HepG2 (cell line): ENCODE measurements around the gene HSPA1A. TPM values are rescaled to one million over a fixed set of nuclear protein-coding genes. Genes with fewer than 3 reads are reported as not detected.

Experiments used
- IKZF1 ChIP-seq: fragments of 450-650 bp; IDR thresholded peaks from 2 replicates; pipeline ENCODE4 v1.7.1; 2016
- KLF15 ChIP-seq: sonication (generic); formaldehyde crosslinking; IDR thresholded peaks from 2 replicates; pipeline ENCODE4 v1.8.1; 2023; ENCODE audit warnings: borderline replicate concordance, mild to moderate bottlenecking, inconsistent platforms, missing genetic modification reagents, mixed read lengths
- MTA3 ChIP-seq: sonication (generic); formaldehyde crosslinking; IDR thresholded peaks from 2 replicates; pipeline ENCODE4 v1.4.0; 2020; ENCODE audit warnings: missing genetic modification reagents
- NFE2L1 ChIP-seq: sonication (generic); formaldehyde crosslinking; IDR thresholded peaks from 2 replicates; pipeline ENCODE4 v1.4.0; 2020; ENCODE audit warnings: missing genetic modification reagents, mild to moderate bottlenecking, borderline replicate concordance
- REPIN1 ChIP-seq: sonication (generic); formaldehyde crosslinking; IDR thresholded peaks from 2 replicates; pipeline ENCODE4 v1.8.0; 2022; ENCODE audit warnings: missing genetic modification reagents, low read depth, mild to moderate bottlenecking, borderline replicate concordance
- ZC3H13 ChIP-seq: sonication (generic); formaldehyde crosslinking; IDR thresholded peaks from 2 replicates; pipeline ENCODE4 v1.8.1; 2023; ENCODE audit warnings: mild to moderate bottlenecking, missing genetic modification reagents, moderate library complexity
- ZNF547 ChIP-seq: sonication (generic); formaldehyde crosslinking; IDR thresholded peaks from 2 replicates; pipeline ENCODE4 v1.5.1; 2020; ENCODE audit warnings: mild to moderate bottlenecking, missing genetic modification reagents
- ZNF7 ChIP-seq: IDR thresholded peaks from 2 replicates; pipeline ENCODE4 v1.6.1; 2016; ENCODE audit warnings: missing biosample characterization, missing genetic modification reagents
- ZNF703 ChIP-seq: sonication (generic); formaldehyde crosslinking; IDR thresholded peaks from 2 replicates; pipeline ENCODE4 v1.5.1; 2020; ENCODE audit warnings: missing genetic modification reagents, mild to moderate bottlenecking, moderate library complexity, borderline replicate concordance
- polyA plus RNA-seq, 8 experiments: library from polyadenylated mRNA; depleted of rRNA in 3 of 8; stranded (reverse) in 7 of 8; unstranded in 1 of 8; fragments of >200 nt; fragmentation: Illumina TruSeq in 4 of 8; extraction: Trizol in 4 of 8; gene quantifications; 2 replicates each; pipeline versions ENCODE4 v1.2.1 to v1.2.3, GENCODE V29; 2011 to 2016; ENCODE audit warnings: low read depth in 4 of 8, missing spikeins in 1 of 8, mixed read lengths in 1 of 8; ENCODE audit not compliant: insufficient read depth in 1 of 8
- total RNA-seq, 5 experiments: library from RNA; depleted of rRNA; stranded (reverse); fragments of >200 nt; fragmentation: Illumina TruSeq; extraction: Trizol; gene quantifications; 2 replicates each; pipeline ENCODE4 v1.2.3, GENCODE V29; 2016; ENCODE audit warnings: low read depth in 1 of 5
- TF ChIP-seq, protein P1 (sequence below): sonication (generic); formaldehyde crosslinking; IDR thresholded peaks from 2 replicates; pipeline ENCODE4 v1.9.0; 2021; ENCODE audit warnings: missing genetic modification reagents, borderline replicate concordance
- TF ChIP-seq, protein P2 (sequence below): sonication (generic); formaldehyde crosslinking; IDR thresholded peaks from 2 replicates; pipeline ENCODE4 v1.4.0; 2020; ENCODE audit warnings: mild to moderate bottlenecking, low read depth, missing genetic modification reagents
- TF ChIP-seq, protein P3 (sequence below): sonication (generic); formaldehyde crosslinking; IDR thresholded peaks from 2 replicates; pipeline ENCODE4 v1.4.0; 2020; ENCODE audit warnings: mild to moderate bottlenecking, missing genetic modification reagents
- TF ChIP-seq, protein P4 (sequence below): sonication (generic); formaldehyde crosslinking; IDR thresholded peaks from 2 replicates; pipeline ENCODE4 v1.4.0; 2020; ENCODE audit warnings: missing genetic modification reagents, borderline replicate concordance
- TF ChIP-seq, protein P5 (sequence below): sonication (generic); formaldehyde crosslinking; IDR thresholded peaks from 2 replicates; pipeline ENCODE4 v1.8.0; 2022; ENCODE audit warnings: mild to moderate bottlenecking, missing genetic modification reagents, moderate library complexity

The HSPA1A gene
- total and polyA plus RNA-seq, 2 of the 13 experiments (the other 11 are each of a cell fraction or from before 2014, with no cell fraction given) = 44.5 to 85.0 TPM

DNA sequence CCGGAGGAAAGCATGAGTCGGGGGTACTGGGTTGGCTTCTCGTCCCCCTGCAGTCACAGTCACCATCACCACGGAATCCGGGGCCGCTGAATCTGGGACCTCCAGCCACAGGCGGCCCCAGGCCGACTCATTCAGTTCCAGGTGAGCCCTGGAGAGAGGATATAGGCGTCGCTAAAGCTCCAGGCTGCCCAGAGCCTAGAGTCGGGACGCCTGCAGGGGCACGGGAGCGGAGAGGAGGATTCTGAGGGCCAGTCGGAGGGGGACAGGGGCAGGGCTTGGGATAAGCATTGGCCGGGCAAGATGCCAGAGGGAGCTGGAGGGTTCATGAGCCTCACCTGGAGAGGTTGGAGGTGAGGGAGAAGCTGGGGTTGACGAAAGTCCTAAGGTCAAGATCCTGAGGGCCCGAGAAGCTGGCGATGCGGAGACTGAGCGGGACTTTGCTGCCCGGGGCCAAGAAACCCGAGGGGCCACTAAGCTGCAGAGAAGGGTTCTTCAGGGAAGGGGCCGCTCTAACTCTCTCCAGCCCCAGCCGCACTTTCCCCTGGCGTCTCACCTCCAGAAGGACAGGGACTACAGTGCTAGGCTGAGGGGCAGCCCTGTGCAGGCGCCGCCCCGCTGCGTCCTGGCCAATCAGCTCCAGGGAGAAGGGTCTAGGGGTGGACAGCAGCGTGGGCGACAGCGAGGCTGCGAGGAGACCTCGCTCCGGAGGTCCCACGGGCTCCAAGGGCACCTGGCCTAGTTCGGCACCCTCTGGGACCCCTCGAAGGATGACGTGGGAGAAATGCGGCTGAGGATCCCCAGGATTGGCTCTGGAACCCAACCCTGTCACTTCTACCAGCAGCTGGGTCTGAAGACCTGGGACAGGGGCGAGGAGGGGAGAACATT is 49.2 kb upstream of the HSPA1A start (continued):
- TF ChIP-seq, protein P1, sequence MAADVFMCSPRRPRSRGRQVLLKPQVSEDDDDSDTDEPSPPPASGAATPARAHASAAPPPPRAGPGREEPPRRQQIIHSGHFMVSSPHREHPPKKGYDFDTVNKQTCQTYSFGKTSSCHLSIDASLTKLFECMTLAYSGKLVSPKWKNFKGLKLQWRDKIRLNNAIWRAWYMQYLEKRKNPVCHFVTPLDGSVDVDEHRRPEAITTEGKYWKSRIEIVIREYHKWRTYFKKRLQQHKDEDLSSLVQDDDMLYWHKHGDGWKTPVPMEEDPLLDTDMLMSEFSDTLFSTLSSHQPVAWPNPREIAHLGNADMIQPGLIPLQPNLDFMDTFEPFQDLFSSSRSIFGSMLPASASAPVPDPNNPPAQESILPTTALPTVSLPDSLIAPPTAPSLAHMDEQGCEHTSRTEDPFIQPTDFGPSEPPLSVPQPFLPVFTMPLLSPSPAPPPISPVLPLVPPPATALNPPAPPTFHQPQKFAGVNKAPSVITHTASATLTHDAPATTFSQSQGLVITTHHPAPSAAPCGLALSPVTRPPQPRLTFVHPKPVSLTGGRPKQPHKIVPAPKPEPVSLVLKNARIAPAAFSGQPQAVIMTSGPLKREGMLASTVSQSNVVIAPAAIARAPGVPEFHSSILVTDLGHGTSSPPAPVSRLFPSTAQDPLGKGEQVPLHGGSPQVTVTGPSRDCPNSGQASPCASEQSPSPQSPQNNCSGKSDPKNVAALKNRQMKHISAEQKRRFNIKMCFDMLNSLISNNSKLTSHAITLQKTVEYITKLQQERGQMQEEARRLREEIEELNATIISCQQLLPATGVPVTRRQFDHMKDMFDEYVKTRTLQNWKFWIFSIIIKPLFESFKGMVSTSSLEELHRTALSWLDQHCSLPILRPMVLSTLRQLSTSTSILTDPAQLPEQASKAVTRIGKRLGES (CRISPR knock-in tag) = no peak
- TF ChIP-seq ZC3H13 (CRISPR knock-in tag) (0 out of 2 replicates have a peak, but pooled peaks have one; percentile 40), ZNF7 (CRISPR knock-in tag) (no peak), REPIN1 (CRISPR knock-in tag) (no peak), ZNF703 (CRISPR knock-in tag) (no peak), KLF15 (CRISPR knock-in tag) (0 out of 2 replicates have a peak, but pooled peaks have one; percentile 51), MTA3 (CRISPR knock-in tag) (no peak), ZNF547 (CRISPR knock-in tag) (peak; percentile 87), NFE2L1 (CRISPR knock-in tag) (no peak), IKZF1 (no peak)
- TF ChIP-seq, protein P2, sequence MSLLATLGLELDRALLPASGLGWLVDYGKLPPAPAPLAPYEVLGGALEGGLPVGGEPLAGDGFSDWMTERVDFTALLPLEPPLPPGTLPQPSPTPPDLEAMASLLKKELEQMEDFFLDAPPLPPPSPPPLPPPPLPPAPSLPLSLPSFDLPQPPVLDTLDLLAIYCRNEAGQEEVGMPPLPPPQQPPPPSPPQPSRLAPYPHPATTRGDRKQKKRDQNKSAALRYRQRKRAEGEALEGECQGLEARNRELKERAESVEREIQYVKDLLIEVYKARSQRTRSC (CRISPR knock-in tag) = no peak
- TF ChIP-seq, protein P3, sequence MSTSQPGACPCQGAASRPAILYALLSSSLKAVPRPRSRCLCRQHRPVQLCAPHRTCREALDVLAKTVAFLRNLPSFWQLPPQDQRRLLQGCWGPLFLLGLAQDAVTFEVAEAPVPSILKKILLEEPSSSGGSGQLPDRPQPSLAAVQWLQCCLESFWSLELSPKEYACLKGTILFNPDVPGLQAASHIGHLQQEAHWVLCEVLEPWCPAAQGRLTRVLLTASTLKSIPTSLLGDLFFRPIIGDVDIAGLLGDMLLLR (CRISPR knock-in tag) = peak; percentile 78; the same call in 1 of the 2 replicates
- TF ChIP-seq, protein P4, sequence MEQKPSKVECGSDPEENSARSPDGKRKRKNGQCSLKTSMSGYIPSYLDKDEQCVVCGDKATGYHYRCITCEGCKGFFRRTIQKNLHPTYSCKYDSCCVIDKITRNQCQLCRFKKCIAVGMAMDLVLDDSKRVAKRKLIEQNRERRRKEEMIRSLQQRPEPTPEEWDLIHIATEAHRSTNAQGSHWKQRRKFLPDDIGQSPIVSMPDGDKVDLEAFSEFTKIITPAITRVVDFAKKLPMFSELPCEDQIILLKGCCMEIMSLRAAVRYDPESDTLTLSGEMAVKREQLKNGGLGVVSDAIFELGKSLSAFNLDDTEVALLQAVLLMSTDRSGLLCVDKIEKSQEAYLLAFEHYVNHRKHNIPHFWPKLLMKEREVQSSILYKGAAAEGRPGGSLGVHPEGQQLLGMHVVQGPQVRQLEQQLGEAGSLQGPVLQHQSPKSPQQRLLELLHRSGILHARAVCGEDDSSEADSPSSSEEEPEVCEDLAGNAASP (CRISPR knock-in tag) = 0 out of 2 replicates have a peak, but pooled peaks have one; percentile 22
- TF ChIP-seq, protein P5, sequence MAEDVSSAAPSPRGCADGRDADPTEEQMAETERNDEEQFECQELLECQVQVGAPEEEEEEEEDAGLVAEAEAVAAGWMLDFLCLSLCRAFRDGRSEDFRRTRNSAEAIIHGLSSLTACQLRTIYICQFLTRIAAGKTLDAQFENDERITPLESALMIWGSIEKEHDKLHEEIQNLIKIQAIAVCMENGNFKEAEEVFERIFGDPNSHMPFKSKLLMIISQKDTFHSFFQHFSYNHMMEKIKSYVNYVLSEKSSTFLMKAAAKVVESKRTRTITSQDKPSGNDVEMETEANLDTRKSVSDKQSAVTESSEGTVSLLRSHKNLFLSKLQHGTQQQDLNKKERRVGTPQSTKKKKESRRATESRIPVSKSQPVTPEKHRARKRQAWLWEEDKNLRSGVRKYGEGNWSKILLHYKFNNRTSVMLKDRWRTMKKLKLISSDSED (CRISPR knock-in tag) = no peak
